B cell (primary cell): ENCODE data around the gene TXNDC2.

Source experiments
- CTCF ChIP-seq: fragments of 200-600 bp; IDR thresholded peaks from one replicate; pipeline ENCODE4 v1.8.0; 2022; ENCODE audit warnings: antibody characterized with exemption, mild to moderate bottlenecking
- EZH2 ChIP-seq: IDR thresholded peaks from 2 replicates; pipeline ENCODE4 v1.6.1; 2012; ENCODE audit warnings: borderline replicate concordance, low read depth, mild to moderate bottlenecking, moderate library complexity, low read length; ENCODE audit not compliant: insufficient read depth, poor library complexity, severe bottlenecking

- TF ChIP-seq CTCF (no peak), EZH2 (no peak)
Measured at GRCh38 chr18:9885170-9886004, at the start of gene TXNDC2.
